Neural progenitor cell (in vitro differentiated cells): ENCODE measurements around the gene SCFD2. TPM values are rescaled to one million over a fixed set of nuclear protein-coding genes. Genes with fewer than 3 reads are reported as not detected.

ENCODE experiments used
- DNase-seq: peaks from one replicate; pipeline ENCODE4 v3.0.0-alpha.2; 2016; ENCODE audit warnings: low spot score
- H2AFZ ChIP-seq: fragments of 200-600 bp; sonication (generic); replicated peaks from 2 replicates; pipeline ENCODE4 v1.6.1; 2016; ENCODE audit warnings: antibody characterized with exemption
- H3F3A ChIP-seq: fragments of 200-600 bp; sonication (generic); 2 replicates; pipeline ENCODE4 v1.6.1; 2016; ENCODE audit warnings: antibody characterized with exemption, low read depth
- H3K27ac ChIP-seq: fragments of 200-600 bp; sonication (generic); 2 replicates; pipeline ENCODE4 v1.5.1; 2016; ENCODE audit warnings: mild to moderate bottlenecking
- H3K27me3 ChIP-seq: fragments of 200-600 bp; sonication (generic); 2 replicates; pipeline ENCODE4 v1.6.1; 2016; ENCODE audit warnings: mild to moderate bottlenecking, moderate library complexity
- H3K36me3 ChIP-seq: fragments of 200-600 bp; sonication (generic); 2 replicates; pipeline ENCODE4 v1.5.1; 2016
- H3K4me1 ChIP-seq: fragments of 200-600 bp; sonication (generic); 2 replicates; pipeline ENCODE4 v1.6.1; 2016; ENCODE audit warnings: mixed run types
- H3K4me2 ChIP-seq: fragments of 200-600 bp; sonication (generic); 2 replicates; pipeline ENCODE4 v1.6.1; 2016
- H3K4me3 ChIP-seq: fragments of 200-600 bp; sonication (generic); 2 replicates; pipeline ENCODE4 v1.5.1; 2016
- H3K79me2 ChIP-seq: fragments of 200-600 bp; sonication (generic); 2 replicates; pipeline ENCODE4 v1.6.1; 2016; ENCODE audit warnings: low read depth
- H3K9ac ChIP-seq: fragments of 200-600 bp; sonication (generic); 2 replicates; pipeline ENCODE4 v1.6.1; 2016
- H3K9me3 ChIP-seq: fragments of 200-600 bp; sonication (generic); 2 replicates; pipeline ENCODE4 v1.5.1; 2016; ENCODE audit warnings: low read depth
- H4K20me1 ChIP-seq: fragments of 200-600 bp; sonication (generic); 2 replicates; pipeline ENCODE4 v1.6.1; 2016; ENCODE audit warnings: low read depth
- H3K27ac Mint-ChIP-seq: 3 replicates; pipeline ENCODE4 v1.8.0; 2021; ENCODE audit warnings: mixed read lengths
- H3K27me3 Mint-ChIP-seq: 2 replicates; pipeline ENCODE4 v1.8.0; 2022; ENCODE audit warnings: low read depth, mild to moderate bottlenecking, inconsistent platforms, moderate library complexity, mixed read lengths; ENCODE audit not compliant: insufficient read depth
- H3K36me3 Mint-ChIP-seq: 3 replicates; pipeline ENCODE4 v1.8.0; 2021; ENCODE audit warnings: mixed read lengths
- H3K4me1 Mint-ChIP-seq: 3 replicates; pipeline ENCODE4 v1.8.0; 2021; ENCODE audit warnings: mixed read lengths
- H3K4me3 Mint-ChIP-seq: 3 replicates; pipeline ENCODE4 v1.8.0; 2021; ENCODE audit warnings: mild to moderate bottlenecking, moderate library complexity, mixed read lengths
- H3K9me3 Mint-ChIP-seq: 3 replicates; pipeline ENCODE4 v1.8.0; 2020; ENCODE audit warnings: mixed read lengths
- EZH2 ChIP-seq: fragments of 200-600 bp; sonication (generic); IDR thresholded peaks from 2 replicates; pipeline ENCODE4 v1.6.1; 2017; ENCODE audit warnings: antibody characterized with exemption, mild to moderate bottlenecking, moderate library complexity
- EZH2phosphoT487 ChIP-seq: fragments of 200-600 bp; sonication (generic); IDR thresholded peaks from 2 replicates; pipeline ENCODE4 v1.6.1; 2017; ENCODE audit warnings: antibody characterized with exemption
- total RNA-seq: library from RNA; depleted of rRNA; stranded (reverse); fragments of >200 nt; gene quantifications from 2 replicates; pipeline ENCODE4 v1.2.3, GENCODE V29; 2015; ENCODE audit warnings: low replicate concordance
- TF ChIP-seq, protein P1 (sequence below): fragments of 200-600 bp; sonication (generic); IDR thresholded peaks from 2 replicates; pipeline ENCODE4 v1.5.1; 2017; ENCODE audit warnings: antibody characterized with exemption, mild to moderate bottlenecking

SCFD2 gene
- total RNA-seq, 1 donor from 2014 or later, result 4.8 TPM

DNA sequence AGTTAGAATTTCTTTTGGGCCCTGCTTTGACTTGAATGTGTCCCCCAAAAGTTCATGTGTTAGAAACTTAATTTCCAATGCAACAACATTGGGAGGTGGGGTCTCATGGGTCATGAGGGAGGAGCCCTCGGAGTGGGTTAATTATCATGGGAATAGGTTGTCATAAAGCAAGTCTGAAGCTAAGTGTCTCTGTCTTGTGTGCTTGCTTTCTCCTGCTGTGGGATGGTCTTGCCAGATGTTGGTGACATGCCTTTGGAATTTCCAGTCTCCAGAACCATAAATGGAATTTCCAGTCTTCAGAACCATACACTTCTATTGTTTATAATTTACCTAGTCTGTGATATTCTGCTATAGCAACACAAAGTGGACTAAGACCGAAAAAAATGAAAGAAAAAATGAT lies 432.1 kb downstream of the SCFD2 start:
- Histone ChIP-seq H3K4me3 (no peak overlapping the region), H3K4me1 (peaks cover 19% of the 10 kb centered on the region), H3F3A (no peaks in the 10 kb centered on the region), H3K79me2 (no peaks in the 10 kb centered on the region), H3K36me3 (no peaks in the 10 kb centered on the region), H3K9ac (no peak overlapping the region), H3K27ac (no peak overlapping the region), H3K9me3 (peaks cover 4% of the 10 kb centered on the region), H3K4me2 (no peak overlapping the region), H4K20me1 (no peaks in the 10 kb centered on the region), H3K27me3 (no peaks in the 10 kb centered on the region), H2AFZ (no peak overlapping the region)
- Mint-ChIP-seq H3K4me1 (peaks cover 25% of the 10 kb centered on the region), H3K9me3 (peaks cover 11% of the 10 kb centered on the region), H3K27ac (no peak overlapping the region), H3K36me3 (no peaks in the 10 kb centered on the region), H3K27me3 (peaks cover 4% of the 10 kb centered on the region), H3K4me3 (no peak overlapping the region)
- DNase-seq, result no peak
- no peak for TF ChIP-seq EZH2phosphoT487
- no peak for TF ChIP-seq EZH2

DNA sequence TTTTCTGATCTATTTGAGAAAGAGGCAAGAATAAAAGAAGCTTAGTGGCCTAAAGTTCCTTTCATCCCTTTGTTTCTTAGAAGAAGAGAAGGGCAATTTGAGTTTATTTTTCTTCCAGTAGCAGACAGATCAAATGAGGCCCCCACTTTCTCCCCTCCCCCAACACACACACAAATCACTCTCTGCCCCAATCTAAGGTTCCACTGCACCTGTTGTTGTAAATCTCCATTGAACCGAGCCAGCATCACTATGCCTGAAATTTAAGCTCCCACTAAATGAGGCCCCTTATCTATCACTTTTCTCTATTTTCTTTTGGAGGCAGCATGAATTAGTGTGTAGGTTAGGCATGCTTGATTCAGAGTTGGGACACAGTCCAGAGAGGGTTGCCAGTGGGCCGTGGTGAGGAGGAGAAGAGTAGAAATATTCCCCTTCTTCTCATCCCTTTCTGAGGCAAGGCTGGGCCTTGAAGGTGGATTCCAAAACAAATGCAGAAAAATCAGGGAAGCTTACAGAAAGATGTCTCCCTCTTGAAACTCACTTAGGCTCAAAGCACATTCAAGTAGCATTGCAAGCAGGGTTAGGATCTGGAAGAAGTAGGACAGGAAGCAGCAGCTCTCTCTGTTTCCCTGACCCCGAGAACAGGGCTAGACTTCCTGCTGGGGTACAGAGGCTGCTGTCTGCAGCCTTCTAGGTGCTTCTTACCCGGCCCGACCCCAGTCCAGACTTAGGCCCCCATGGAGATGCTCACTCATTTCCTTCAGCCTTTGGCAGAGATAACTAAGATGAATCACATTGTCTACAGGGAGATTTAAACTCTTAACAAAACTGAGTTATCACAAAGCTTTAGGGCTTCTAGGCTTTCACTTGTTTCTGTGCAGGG lies 433.0 kb downstream of the SCFD2 start:
- Mint-ChIP-seq H3K4me3 (no peak overlapping the region), H3K9me3 (peaks cover 11% of the 10 kb centered on the region), H3K27me3 (peaks cover 4% of the 10 kb centered on the region), H3K27ac (peak overlapping the region; percentile 73), H3K4me1 (peaks cover 30% of the 10 kb centered on the region), H3K36me3 (no peaks in the 10 kb centered on the region)
- no peaks in the 10 kb centered on the region for H3F3A ChIP-seq
- H3K4me3 ChIP-seq, result no peak overlapping the region
- peaks cover 19% of the 10 kb centered on the region for H3K4me1 ChIP-seq
- peak overlapping the region; percentile 7 for H2AFZ ChIP-seq
- H3K9me3 ChIP-seq, result peaks cover 4% of the 10 kb centered on the region
- H3K4me2 ChIP-seq, result peak overlapping the region; percentile 25
- H3K9ac ChIP-seq, result no peak overlapping the region
- no peak for TF ChIP-seq EZH2phosphoT487
- no peak for TF ChIP-seq EZH2
- TF ChIP-seq, protein P1, sequence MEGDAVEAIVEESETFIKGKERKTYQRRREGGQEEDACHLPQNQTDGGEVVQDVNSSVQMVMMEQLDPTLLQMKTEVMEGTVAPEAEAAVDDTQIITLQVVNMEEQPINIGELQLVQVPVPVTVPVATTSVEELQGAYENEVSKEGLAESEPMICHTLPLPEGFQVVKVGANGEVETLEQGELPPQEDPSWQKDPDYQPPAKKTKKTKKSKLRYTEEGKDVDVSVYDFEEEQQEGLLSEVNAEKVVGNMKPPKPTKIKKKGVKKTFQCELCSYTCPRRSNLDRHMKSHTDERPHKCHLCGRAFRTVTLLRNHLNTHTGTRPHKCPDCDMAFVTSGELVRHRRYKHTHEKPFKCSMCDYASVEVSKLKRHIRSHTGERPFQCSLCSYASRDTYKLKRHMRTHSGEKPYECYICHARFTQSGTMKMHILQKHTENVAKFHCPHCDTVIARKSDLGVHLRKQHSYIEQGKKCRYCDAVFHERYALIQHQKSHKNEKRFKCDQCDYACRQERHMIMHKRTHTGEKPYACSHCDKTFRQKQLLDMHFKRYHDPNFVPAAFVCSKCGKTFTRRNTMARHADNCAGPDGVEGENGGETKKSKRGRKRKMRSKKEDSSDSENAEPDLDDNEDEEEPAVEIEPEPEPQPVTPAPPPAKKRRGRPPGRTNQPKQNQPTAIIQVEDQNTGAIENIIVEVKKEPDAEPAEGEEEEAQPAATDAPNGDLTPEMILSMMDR, result no peak
- no peaks in the 10 kb centered on the region for H4K20me1 ChIP-seq
- no peak for DNase-seq
- H3K79me2 ChIP-seq, result no peaks in the 10 kb centered on the region
- no peaks in the 10 kb centered on the region for H3K36me3 ChIP-seq
- no peak overlapping the region for H3K27ac ChIP-seq
- no peaks in the 10 kb centered on the region for H3K27me3 ChIP-seq

DNA sequence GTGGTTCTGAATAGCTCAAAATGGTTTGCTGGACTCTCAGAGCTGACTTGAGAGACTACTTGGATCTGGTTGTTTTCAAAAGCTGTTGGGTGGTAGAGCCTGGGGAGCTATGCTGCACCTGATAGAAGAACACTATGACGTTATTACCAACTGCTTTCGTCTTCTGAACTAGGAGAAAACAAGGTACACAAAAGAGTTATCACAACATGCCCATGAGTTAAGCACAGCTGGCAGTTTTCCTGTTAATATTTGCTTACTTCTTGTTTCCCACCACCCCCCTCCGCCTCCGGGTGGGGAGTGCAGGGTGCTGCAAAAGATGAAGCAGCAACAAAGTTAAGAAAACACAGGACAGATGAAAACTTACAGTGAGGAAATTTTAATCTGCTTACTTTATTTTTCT lies 434.6 kb downstream of the SCFD2 start:
- no peak for TF ChIP-seq EZH2
- TF ChIP-seq, protein P1, result no peak
- TF ChIP-seq EZH2phosphoT487, result no peak
- Histone ChIP-seq H3K9ac (no peak overlapping the region), H3K9me3 (peaks cover 4% of the 10 kb centered on the region), H3K79me2 (no peaks in the 10 kb centered on the region), H3K27ac (no peak overlapping the region), H3K4me1 (peaks cover 32% of the 10 kb centered on the region), H3K4me2 (no peak overlapping the region), H3K27me3 (no peaks in the 10 kb centered on the region), H4K20me1 (no peaks in the 10 kb centered on the region), H3F3A (peaks cover 14% of the 10 kb centered on the region), H3K36me3 (no peaks in the 10 kb centered on the region), H3K4me3 (no peak overlapping the region), H2AFZ (no peak overlapping the region)
- peaks cover 43% of the 10 kb centered on the region for H3K4me1 Mint-ChIP-seq
- peaks cover 2% of the 10 kb centered on the region for H3K27me3 Mint-ChIP-seq
- H3K36me3 Mint-ChIP-seq, result no peaks in the 10 kb centered on the region
- H3K27ac Mint-ChIP-seq, result no peak overlapping the region
- H3K9me3 Mint-ChIP-seq, result peaks cover 11% of the 10 kb centered on the region
- no peak overlapping the region for H3K4me3 Mint-ChIP-seq
- DNase-seq, result no peak
